Endometrium (tissue), 2 donors: Measurements from ENCODE around the gene RSAD1.

ENCODE experiments used
- FAIRE-seq: peaks from 2 replicates; lab custom pipeline; 2012; peaks lifted over from hg19 to GRCh38; lab: Jason Lieb, UNC
- donor health status: control.
- donor health status: control.

RSAD1 gene

DNA sequence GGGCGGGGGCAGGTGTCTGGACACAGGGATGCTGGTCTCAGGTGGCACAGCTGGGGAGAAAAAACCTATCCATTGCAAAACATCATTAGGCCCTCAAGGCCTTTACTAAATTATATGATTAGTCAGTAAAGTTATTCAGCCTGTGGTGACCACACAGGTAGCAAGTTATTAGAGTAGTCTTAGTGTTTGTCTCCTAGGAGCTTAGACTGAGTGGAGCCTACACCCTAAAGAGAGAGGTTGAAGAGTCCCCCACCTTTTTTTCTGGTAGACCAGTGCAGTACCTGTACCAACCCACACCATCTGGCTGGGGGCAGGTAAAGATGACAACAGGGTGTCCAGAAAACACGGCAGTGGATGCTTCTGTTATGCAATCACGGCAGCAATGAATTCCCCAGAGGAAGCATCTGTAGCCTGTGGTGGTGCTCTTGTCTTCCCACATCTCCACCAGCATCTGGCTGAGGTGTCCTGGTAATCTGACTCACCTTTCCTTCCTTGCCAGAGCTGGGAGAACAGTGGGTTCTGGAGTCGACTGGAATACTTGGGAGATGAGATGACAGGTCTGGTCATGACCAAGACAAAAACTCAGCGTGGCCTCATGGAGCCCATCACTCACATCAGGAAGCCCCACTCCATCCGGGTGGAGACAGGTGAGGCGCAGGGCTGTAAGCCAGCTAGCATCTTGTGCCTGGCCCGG is 40.6 kb downstream of the RSAD1 start:
- FAIRE-seq, result no peak

DNA sequence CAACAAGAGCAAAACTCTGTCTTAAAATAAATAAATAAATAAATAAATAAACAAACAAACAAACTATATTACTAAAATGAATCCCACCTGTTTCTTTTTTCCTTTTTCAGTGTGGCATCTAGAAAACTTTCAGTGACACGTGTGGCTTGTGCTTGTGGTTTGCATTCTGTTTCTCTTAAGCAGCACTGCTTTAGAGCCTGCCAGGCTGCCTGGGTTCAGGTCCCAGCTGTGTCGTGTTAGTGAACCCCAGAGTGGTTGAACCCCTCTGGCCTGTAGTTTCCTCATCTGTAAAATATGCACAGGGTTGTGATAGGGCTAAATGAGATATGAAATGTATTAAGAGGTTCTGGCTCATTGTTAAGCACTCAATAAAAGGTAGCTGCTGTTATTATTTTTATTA is 41.8 kb downstream of the RSAD1 start:
- no peak for FAIRE-seq

DNA sequence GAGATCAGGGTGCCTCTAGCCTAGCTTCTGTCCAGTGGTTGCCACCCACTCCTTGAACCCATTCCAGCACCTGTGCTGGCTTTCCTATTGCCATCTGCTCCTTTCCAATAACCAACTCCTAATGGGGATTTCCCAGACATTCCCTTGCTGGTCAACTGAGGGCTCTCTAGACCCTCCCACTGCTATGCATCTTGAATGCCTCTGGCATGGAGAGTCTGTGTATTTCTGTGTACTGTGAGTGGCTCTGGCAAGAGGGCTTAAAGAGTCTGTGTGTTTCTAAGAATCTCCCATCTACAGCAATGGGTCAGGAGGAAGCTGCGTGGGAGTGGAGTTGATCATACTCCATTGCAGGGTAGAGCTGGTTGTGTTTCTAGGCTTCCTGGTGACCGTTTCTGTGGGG is 42.9 kb downstream of the RSAD1 start:
- no peak for FAIRE-seq

DNA sequence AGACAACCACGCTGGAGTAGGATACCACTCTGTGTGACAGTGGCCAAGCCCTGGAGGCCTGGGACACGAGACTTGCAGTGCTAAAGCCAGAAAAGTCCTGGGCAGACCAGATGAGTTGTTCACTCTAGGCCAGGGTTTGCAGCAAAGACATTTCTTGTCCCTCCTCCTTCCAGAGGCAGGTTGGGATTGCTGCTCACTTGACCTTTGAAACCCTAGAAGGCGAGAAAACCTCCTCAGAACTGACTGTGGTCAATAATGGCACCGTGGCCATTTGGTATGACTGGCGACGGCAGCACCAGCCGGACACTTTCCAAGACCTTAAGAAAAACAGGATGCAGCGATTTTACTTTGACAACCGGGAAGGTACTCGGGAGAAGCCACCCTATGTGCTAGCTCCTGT is 44.1 kb downstream of the RSAD1 start:
- no peak for FAIRE-seq

DNA sequence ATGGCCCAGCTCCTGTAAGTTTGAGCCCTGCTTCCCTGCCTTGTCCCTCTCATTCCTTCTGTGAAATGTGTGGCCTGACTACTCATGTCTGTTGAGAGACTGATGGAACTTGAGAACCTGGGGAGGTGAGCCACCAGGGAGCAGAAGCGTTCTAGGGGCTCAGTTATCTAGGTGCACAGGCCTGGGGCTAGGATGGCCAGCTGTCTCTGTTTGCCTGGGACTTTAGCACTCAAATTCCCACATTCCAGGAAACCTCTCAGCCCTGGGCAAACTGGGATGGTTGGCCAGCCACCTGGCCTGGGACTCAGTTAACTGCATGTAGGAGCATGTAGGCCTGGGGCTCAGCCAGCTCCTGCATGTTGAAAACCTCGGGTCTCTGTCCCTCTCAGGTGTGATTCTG is 44.5 kb downstream of the RSAD1 start:
- FAIRE-seq, result no peak

DNA sequence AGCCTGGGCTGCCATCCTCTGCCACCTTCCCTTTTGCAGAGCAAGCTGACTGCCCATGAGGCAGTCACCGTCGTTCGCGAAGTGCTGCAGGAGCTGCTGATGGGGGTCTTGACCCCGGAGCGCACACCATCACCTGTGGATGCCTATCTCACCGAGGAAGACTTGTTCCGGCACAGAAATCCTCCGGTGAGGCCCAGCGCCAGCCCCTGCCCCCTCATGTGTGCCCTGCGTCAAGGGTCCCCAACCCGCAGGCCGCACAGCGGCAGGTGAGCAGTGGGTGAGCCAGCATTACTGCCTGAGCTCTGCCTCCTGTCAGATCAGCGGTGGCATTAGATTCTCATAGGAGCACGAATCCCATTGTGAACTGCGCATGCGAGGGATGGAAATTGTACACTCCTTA is 46.2 kb downstream of the RSAD1 start:
- FAIRE-seq, result no peak

DNA sequence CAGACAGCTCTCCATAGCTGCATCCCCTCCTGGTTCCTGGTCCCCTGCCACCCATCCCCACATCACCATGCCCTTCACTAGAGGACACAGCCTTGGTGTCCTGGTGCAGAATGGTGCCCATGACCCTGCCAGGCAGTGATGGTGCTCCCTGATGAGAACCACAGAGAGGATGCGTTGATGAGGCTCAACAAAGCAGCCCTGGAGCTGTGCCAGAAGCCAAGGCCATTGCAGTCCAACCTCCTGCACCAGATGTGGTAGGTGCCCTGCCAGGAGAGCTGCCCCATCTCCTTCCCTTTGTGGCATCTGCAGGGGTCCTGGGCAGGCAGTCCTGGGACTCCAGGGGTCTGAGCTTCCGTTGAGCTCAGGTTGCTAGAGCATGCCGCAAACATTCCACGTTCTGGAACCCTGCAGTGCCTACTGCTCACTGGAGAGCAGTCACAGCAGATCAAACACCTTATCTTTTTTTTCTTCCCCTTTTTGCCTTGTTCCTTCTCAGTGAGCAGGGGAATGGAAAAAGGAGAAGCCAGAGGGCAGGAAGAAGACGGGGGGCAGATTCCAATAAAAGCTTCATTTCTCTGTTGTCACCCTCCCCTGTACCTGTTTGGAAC is 48.6 kb downstream of the RSAD1 start:
- no peak for FAIRE-seq

DNA sequence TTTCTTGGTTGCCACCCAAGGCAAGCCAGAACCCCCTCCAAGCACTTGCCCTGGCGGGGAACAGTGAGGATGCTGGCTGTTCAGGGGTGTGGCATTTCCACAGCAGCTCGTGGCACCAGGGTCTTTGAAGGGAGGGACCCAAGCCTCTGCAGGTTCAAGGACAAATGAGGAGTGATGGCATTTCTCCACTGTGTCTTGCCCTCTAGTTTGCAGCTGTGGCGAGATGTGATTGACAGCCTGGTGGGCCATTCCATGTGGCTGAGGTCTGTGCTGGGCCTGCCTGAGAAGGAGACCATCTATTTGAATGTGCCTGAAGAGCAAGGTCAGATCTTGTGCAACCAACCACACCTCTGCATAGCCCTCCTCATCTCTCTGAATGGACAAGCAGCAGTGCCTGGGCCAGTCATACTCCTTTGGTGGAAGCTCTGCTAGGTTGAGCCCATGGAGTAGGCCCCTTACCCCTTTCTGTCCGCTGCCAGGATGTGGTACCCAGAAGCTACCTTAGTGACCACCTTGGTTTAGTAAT is 49.4 kb downstream of the RSAD1 start:
- no peak for FAIRE-seq

DNA sequence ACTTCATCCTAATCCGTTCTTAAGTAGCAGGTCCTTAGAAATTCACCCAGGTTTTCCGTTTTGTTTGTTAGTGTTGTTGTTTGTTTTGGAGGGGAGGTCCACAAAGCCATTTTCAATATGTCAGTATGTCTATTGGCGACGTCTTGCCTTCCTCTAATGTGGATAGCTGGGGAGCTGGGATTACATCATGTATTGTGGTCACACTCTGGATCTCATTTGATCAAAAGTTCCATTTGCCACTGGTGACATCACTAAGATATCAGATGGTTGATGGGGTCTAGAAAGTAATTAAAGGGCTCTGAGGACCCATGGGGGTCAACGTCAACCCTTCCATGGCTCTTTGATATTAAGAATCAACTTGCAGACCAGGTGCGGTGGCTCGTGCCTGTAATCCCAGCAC is 51.2 kb downstream of the RSAD1 start:
- FAIRE-seq, result no peak

DNA sequence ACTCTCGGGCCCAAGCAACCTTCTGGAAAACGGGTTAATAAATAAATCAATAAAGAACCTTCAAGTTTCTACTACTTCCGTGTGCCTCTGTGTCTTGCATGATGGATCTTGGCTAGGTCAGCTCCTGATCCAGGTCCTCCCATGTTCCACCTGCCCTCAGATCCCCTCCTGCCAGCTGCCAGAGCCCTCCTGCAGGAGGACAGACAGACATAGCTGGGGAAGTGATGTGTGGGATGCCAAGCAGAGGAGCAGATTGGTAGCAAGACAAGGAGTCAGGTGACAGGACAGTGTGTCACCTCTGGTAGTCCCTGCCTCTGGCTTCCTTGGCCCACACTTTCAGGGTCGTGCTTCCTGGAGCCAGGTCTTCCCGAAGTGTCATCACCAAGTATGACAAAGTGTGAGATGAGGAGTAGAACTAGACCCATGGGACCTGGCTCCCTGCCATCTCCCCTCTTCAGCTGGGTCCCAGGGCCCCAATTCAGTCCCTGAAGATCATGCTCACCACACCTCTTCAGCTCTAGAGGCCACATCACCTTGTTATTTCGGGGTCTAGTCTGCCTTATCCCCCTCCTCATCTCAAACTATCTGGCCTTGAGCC is 52.9 kb downstream of the RSAD1 start:
- no peak for FAIRE-seq

DNA sequence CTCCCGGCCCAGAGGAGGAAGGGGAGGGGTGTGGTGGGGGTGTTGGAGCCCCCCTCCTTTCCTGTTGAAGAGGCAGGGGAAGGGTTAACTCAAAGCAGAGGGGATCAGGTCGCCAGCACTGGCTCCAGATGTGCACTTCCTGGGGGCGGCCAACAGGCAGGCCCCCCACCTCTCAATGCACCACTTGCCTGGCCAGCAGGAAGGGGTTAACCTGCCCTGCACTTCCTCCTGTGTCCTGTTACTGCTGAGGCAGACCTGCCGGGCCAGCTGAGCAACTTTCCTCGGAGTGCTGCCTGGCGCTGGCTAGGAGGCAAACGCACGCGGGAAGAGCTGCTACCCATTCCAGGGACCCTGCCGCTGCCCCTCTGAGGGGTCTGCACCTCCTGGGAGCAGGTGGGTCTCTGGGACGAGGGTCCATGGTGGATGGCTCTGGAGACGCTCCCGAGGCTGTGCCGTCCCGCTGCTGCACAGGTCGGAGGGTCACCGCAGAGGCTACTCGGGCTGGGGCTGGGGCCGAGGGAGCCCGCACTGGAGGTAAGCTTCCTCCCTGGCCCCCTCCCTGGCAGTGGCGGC is 53.9 kb downstream of the RSAD1 start, which contains the start of gene EPN3:
Gene EPN3, plus strand, starts transcription at position 284 of the 573 bp plus-strand sequence. CDS start 3,822 bp downstream, outside the sequence.
- FAIRE-seq, result no peak

DNA sequence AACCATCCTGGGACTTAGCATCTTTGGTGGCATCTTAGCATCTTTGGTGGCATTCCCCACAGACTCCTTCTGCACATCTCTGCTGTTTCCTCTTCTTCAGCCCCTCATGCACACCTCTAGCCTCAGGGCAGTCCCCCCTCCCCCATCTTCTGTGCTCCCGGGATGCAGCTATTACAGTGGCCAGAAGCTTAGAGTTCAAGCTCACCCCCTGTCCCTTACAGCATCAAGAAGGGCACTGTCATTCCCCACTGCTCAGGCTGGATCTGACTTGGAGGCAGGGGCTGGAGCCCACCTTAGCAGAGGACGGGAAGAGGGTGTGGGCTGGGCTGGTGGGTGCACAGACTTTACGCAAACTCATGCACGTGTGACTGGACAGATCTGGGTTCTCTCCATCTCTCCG is 54.5 kb downstream of the RSAD1 start:
- no peak for FAIRE-seq

DNA sequence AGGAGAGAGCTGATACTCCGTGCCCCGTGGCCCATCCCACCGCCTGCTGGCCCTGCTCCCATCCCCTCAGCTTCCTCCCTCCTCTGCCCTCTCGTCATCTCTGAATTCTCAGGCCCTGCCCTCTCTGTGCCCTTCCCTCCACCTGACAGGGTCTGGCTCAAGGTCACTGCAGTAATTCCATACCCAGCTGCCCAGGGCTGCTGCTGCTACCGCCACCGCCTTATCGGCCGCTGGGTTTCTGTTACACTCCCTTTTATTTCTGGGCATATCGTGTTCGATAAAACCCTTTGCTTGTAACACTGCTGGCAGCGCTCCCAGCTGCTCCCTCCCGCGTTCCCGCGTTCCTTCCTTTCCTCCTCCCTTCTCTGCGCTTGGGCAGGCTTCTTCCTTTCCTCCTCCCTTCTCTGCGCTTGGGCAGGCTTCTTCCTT is 55.1 kb downstream of the RSAD1 start:
- no peak for FAIRE-seq

DNA sequence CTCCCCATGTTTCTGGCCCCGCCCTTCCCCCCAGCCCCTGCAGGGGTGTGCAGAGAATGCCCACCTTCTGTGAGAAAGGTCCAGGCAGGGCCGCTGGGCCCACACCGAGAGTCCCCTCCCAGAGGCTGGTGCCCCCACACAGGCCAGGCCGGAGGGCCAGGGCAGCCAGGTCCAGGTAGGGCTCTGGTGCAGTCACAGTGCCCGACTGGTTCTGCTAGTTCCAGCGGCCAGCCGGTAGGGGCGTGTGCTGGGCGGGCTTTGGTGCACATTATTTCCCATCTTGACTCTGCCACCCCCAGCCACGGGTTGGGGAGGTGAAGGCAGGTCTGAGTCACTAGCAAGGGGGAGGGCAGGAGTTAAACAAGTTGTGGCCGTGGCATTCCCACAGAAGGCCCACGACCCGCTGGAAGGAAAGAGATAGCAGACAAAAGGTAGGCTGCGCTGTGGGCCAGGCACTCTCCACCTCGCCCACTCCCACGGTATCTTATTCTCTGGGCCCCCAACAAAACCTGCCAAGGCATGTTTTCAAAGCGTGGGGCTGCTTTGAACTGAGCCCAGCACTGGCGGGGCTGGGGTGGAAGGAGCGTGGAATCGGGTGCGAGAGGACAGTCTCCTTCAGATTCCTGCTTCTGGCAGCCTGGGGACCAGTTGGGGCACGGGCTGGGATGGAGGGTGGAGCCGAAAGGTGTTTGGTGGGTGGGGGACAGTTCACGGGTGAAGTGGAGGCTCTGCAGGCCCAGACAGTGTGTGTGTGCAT is 55.7 kb downstream of the RSAD1 start:
- FAIRE-seq, result no peak

DNA sequence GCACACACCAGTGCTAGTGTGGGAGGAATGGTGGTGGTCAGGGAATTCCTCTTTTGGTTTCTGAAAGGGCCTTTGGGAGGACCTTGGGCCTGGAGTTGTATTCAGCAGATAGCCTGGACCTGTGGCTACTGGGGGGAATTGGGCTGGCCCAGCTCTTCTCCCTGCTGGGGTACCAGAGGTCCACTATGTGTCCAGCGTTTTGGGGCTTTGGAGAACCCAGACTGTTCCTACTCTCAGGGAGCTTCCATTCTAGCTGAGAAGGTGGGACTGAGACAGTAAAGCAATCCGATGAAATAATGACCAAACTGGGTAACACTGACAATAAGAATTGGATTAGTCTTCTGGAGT is 56.3 kb downstream of the RSAD1 start:
- FAIRE-seq, result no peak

DNA sequence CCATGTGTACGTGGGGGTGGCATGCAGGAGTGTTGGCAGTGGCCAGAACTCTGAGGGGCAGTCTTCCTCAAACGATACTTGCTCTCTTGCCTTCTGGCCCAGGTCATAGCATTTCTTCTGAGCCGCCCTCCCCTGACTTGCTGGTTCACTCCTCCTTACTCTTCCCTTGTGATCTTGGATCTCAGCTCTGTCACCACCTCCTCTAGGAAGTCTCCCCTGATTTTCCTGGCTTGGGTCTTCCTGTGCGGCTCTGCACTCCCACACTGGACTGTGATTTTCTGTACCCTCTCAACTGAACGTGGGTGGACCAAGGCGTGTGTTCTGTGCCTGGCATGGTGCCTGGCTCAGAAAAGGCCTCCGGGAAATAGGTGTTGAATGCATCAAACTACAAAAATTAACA is 56.7 kb downstream of the RSAD1 start:
- FAIRE-seq, result no peak
